GM21529 (cell line): Measurements from ENCODE around the gene AIF1.

Experiments
- ATAC-seq: cut with Tn5 transposase; IDR thresholded peaks from one replicate; pipeline ENCODE4 v1.9.1; 2021; ENCODE audit not compliant: unreplicated experiment

The AIF1 gene

DNA sequence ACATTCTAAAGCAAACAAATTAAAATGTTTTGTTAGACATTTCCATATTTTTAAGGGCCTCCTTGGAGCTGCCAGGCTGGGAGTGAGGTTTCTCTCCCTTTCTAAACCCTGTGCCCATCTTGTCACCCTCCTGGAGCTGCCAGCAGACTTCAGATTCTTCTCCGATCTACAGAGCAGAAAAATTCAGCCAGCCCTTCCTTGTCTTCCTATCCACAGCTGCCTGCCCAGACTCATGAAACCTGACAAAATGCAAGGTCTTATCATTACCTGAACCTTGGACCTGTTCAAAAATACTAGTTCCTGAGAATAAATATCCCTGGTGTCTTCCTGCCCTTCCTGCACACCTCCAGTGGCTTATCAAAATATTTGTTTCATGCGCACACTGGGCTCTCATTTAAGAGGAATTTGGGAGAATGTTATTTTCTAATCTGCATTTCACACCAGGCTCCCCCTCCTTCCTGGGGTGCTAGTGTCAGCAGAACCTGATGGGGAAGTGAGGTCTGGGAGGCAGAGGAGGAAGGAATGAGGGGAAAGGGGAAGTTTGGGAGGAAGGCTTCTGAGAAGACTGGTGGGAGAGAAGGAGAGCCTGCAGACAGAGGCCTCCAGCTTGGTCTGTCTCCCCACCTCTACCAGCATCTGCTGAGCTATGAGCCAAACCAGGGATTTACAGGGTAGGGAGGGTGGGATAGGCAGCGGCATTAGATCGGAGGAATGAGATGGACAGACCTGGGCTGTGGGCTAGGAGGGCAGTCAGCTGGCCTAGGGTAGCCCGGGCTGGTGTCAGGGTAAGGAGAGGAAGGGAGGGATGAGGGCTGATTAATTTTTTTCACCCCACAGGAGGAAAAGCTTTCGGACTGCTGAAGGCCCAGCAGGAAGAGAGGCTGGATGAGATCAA, at the start of gene AIF1:
AIF1 (plus strand) TSS at position 551 of the 895 bp plus-strand sequence; CDS start at position 647, 96 bp downstream.
- ATAC-seq, result no peak

DNA sequence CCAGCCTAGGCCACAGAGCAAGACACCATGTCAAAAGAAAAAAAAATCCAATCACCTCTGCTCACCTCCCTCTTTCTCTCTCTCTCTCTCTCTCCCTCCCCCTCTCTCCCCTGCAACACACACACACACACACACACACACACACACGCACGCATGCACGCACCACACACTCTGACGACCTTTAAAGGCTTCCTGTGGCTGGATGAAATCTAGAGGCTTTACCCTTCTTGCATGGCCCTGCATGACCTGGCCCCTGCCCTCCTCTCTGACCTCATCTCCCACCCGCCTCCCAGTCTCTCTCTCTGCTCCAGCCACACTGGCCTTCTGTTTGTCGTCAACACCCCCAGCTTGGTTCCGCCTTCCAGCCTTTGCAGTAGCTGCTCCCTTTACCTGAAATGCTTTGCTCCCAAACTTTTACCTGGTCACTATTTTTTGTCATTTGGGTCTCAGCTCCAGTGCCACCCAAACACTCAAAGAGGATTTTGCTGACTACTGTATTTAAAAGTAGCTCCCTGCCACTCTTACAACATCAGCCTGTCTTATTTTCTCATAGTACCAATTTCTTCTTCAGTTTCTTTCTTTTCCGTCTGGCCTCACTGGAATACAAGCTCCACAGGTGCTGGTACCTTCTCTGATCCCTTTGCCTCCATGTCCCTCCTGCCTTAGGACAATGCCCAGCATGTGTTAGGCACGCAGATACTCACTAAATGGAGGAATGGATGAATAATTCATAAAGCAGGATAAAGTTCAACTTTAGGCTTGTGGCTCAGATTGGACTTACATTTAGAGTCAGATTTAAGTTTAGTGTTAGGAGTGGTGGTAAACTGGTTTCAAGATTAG, 47.3 kb upstream of the AIF1 start:
- ATAC-seq, result no peak

DNA sequence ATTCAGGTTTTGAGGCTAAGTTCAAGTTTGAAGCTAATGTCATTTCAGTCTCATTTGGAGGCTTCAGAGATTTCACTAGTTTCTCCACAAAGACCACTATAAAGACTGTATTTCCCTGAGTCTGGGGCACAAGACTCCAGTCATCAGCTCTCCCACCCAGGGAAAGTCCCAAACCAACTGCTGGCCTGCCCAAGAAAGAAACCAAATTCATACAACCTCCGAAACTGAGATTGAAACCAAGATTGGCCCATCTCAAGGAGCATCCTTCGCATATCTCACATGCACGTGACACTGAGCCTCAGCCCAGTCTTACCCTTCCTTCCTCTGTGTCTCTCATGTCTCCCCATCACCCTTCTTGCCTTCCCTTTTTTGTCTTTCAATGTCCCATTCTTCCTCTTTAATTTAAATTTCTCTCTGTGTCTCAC, 46.5 kb upstream of the AIF1 start:
- ATAC-seq, result peak; percentile 58

DNA sequence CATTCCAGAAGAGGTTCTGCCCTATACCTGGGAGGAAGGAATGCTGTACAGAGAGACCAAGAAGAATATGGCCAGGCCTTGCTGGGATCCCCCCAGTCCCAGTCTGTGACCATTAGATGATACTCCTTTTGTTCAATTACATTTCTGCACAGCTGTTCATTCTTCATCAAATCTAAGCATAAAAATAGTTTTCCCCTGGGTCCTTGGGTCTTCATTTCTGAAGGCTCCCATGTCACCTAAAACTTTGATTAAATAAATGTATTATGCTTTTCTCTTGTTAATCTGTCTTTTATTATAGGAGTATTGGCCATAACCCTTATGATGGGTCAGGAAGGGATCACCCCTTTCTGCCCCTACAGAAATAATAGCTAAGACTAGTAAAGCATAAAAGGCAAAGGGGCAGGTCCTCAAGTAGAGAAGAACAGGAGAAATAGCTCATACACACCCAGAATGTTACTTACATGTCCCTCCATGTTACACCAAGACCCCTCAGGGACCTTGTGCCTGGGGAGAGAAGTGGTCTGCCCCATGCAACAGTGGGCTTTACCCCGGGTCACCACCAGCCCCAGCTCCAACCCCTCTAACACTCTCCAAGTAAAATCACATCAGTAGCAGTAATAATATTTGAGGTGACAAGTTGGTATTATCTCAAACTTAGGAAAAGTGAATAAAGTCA, 45.0 kb upstream of the AIF1 start:
- no peak for ATAC-seq

DNA sequence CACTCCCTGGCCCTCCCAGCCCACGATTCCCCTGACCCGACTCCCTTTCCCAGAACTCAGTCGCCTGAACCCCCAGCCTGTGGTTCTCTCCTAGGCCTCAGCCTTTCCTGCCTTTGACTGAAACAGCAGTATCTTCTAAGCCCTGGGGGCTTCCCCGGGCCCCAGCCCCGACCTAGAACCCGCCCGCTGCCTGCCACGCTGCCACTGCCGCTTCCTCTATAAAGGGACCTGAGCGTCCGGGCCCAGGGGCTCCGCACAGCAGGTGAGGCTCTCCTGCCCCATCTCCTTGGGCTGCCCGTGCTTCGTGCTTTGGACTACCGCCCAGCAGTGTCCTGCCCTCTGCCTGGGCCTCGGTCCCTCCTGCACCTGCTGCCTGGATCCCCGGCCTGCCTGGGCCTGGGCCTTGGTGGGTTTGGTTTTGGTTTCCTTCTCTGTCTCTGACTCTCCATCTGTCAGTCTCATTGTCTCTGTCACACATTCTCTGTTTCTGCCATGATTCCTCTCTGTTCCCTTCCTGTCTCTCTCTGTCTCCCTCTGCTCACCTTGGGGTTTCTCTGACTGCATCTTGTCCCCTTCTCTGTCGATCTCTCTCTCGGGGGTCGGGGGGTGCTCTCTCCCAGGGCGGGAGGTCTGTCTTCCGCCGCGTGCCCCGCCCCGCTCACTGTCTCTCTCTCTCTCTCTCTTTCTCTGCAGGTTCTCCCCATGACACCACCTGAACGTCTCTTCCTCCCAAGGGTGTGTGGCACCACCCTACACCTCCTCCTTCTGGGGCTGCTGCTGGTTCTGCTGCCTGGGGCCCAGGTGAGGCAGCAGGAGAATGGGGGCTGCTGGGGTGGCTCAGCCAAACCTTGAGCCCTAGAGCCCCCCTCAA, 42.8 kb upstream of the AIF1 start, which contains the start of gene LTA:
LTA (plus strand) TSS at position 249 of the 871 bp plus-strand sequence; CDS start at position 703, 454 bp downstream.
- ATAC-seq, result peak; percentile 35

DNA sequence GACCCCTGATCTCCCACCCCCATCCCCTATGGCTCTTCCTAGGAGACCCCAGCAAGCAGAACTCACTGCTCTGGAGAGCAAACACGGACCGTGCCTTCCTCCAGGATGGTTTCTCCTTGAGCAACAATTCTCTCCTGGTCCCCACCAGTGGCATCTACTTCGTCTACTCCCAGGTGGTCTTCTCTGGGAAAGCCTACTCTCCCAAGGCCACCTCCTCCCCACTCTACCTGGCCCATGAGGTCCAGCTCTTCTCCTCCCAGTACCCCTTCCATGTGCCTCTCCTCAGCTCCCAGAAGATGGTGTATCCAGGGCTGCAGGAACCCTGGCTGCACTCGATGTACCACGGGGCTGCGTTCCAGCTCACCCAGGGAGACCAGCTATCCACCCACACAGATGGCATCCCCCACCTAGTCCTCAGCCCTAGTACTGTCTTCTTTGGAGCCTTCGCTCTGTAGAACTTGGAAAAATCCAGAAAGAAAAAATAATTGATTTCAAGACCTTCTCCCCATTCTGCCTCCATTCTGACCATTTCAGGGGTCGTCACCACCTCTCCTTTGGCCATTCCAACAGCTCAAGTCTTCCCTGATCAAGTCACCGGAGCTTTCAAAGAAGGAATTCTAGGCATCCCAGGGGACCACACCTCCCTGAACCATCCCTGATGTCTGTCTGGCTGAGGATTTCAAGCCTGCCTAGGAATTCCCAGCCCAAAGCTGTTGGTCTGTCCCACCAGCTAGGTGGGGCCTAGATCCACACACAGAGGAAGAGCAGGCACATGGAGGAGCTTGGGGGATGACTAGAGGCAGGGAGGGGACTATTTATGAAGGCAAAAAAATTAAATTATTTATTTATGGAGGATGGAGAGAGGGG, 41.6 kb upstream of the AIF1 start:
- no peak for ATAC-seq

DNA sequence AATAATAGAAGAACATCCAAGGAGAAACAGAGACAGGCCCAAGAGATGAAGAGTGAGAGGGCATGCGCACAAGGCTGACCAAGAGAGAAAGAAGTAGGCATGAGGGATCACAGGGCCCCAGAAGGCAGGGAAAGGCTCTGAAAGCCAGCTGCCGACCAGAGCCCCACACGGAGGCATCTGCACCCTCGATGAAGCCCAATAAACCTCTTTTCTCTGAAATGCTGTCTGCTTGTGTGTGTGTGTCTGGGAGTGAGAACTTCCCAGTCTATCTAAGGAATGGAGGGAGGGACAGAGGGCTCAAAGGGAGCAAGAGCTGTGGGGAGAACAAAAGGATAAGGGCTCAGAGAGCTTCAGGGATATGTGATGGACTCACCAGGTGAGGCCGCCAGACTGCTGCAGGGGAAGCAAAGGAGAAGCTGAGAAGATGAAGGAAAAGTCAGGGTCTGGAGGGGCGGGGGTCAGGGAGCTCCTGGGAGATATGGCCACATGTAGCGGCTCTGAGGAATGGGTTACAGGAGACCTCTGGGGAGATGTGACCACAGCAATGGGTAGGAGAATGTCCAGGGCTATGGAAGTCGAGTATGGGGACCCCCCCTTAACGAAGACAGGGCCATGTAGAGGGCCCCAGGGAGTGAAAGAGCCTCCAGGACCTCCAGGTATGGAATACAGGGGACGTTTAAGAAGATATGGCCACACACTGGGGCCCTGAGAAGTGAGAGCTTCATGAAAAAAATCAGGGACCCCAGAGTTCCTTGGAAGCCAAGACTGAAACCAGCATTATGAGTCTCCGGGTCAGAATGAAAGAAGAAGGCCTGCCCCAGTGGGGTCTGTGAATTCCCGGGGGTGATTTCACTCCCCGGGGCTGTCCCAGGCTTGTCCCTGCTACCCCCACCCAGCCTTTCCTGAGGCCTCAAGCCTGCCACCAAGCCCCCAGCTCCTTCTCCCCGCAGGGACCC, 40.6 kb upstream of the AIF1 start:
- ATAC-seq, result no peak

DNA sequence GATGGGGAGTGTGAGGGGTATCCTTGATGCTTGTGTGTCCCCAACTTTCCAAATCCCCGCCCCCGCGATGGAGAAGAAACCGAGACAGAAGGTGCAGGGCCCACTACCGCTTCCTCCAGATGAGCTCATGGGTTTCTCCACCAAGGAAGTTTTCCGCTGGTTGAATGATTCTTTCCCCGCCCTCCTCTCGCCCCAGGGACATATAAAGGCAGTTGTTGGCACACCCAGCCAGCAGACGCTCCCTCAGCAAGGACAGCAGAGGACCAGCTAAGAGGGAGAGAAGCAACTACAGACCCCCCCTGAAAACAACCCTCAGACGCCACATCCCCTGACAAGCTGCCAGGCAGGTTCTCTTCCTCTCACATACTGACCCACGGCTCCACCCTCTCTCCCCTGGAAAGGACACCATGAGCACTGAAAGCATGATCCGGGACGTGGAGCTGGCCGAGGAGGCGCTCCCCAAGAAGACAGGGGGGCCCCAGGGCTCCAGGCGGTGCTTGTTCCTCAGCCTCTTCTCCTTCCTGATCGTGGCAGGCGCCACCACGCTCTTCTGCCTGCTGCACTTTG, 39.6 kb upstream of the AIF1 start, which contains the start of gene TNF:
TNF (plus strand) TSS at position 231 of the 567 bp plus-strand sequence; CDS start at position 408, 177 bp downstream.
- ATAC-seq, result no peak

DNA sequence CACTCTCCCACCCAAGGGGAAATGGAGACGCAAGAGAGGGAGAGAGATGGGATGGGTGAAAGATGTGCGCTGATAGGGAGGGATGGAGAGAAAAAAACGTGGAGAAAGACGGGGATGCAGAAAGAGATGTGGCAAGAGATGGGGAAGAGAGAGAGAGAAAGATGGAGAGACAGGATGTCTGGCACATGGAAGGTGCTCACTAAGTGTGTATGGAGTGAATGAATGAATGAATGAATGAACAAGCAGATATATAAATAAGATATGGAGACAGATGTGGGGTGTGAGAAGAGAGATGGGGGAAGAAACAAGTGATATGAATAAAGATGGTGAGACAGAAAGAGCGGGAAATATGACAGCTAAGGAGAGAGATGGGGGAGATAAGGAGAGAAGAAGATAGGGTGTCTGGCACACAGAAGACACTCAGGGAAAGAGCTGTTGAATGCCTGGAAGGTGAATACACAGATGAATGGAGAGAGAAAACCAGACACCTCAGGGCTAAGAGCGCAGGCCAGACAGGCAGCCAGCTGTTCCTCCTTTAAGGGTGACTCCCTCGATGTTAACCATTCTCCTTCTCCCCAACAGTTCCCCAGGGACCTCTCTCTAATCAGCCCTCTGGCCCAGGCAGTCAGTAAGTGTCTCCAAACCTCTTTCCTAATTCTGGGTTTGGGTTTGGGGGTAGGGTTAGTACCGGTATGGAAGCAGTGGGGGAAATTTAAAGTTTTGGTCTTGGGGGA, 38.9 kb upstream of the AIF1 start:
- no peak for ATAC-seq

DNA sequence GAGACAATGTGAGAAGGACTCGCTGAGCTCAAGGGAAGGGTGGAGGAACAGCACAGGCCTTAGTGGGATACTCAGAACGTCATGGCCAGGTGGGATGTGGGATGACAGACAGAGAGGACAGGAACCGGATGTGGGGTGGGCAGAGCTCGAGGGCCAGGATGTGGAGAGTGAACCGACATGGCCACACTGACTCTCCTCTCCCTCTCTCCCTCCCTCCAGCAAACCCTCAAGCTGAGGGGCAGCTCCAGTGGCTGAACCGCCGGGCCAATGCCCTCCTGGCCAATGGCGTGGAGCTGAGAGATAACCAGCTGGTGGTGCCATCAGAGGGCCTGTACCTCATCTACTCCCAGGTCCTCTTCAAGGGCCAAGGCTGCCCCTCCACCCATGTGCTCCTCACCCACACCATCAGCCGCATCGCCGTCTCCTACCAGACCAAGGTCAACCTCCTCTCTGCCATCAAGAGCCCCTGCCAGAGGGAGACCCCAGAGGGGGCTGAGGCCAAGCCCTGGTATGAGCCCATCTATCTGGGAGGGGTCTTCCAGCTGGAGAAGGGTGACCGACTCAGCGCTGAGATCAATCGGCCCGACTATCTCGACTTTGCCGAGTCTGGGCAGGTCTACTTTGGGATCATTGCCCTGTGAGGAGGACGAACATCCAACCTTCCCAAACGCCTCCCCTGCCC, 38.0 kb upstream of the AIF1 start:
- ATAC-seq, result no peak

DNA sequence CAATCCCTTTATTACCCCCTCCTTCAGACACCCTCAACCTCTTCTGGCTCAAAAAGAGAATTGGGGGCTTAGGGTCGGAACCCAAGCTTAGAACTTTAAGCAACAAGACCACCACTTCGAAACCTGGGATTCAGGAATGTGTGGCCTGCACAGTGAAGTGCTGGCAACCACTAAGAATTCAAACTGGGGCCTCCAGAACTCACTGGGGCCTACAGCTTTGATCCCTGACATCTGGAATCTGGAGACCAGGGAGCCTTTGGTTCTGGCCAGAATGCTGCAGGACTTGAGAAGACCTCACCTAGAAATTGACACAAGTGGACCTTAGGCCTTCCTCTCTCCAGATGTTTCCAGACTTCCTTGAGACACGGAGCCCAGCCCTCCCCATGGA, 37.5 kb upstream of the AIF1 start:
- no peak for ATAC-seq

DNA sequence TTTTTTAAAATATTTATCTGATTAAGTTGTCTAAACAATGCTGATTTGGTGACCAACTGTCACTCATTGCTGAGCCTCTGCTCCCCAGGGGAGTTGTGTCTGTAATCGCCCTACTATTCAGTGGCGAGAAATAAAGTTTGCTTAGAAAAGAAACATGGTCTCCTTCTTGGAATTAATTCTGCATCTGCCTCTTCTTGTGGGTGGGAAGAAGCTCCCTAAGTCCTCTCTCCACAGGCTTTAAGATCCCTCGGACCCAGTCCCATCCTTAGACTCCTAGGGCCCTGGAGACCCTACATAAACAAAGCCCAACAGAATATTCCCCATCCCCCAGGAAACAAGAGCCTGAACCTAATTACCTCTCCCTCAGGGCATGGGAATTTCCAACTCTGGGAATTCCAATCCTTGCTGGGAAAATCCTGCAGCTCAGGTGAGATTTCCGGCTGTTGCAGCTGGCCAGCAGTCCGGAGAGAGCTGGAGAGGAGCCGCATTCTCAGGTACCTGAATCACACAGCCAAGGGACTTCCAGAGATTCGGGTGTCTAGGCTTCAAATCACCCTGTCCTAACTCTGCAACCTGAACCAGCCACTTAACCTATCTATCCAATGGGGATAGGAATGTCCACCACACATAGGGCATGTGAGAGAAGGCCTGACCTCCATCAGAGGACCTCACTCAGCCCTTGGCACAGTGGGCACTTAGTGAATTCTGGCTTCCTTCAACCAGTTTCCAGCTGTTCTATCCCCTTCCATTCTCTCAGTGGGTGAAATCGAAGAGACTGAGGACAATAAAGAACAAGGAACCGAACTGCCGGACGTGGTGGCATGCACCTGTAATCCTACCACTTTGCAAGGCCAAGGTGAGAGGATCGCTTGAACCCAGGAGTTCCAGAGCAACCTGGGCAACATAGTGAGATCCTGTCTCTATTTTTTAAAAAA, 36.6 kb upstream of the AIF1 start:
- ATAC-seq, result no peak

DNA sequence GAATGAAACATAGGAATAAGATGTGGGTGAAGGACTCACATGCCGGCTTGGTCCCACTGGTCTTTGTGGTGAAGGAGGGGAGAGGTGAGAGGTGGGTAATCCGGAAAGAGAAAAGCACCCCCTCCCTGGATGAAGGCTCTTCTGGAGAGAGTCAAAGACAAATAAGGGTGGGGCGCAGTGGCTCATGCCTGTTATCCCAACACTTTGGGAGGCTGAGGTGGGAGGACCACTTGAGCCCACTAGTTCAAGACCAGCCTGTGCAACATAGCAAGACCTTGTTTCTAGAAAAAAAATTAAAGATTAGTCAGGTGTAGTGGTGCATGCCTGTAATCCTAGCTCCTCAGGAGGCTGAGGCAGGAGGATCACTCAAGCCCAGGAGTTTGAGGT, 35.9 kb upstream of the AIF1 start:
- no peak for ATAC-seq

DNA sequence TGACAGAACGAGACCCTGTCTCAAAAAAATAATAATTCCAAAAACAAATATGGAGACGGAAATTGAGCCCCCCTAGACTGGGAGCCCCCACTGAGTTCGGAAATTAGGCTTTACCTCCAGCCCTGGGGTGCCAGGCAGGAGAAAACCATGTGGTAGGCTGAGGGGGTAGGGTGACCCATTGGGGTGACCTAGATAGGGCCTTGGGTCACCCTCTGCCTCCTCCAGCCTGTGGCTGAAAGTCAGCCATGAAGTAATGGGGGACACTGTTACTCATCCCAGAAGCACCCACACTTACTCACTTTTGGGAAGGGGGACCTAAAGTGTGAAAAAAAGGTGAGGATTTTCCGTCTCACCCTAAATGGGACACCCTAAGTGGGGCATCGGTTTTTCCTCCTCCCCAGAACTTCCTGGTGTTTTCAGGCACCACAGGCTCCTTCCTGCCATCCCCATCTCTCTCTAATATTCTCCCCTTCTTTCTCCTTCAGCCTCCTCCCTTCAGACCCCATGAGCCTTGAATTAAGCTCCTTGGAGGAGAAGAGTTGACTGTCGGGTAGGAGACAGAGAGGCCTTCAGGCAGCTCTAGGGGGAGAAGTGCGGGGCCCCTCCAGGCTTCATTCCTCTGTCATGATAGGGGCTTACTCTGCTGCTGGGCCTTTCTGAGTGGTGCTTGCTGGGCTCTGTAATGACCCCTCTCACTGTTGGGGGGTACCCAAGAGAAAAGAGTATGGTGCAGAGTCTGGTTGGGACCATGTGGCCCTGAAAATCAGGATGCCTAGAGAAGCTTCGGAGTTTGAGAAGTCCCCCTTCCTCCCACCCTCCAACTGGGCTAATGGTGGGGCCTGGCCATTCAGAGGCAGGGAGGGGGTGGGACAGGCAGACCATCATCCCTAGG, 35.2 kb upstream of the AIF1 start:
- no peak for ATAC-seq

DNA sequence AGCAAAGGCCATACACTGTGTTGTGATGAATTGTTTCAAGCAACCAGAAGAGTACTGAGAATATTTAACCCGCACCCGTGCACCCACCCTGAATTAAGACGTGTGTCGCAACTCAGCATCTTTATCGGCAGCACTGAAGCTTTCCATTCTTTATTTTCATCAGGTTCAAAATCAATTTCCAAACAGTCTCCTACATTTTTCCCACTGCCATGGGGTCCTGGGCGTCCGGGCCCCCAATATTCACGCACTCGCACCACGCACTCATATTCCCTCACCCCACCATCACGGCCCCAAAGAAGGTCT, 34.6 kb upstream of the AIF1 start:
- ATAC-seq, result no peak
